GM19099 (cell line): Measurements from ENCODE around the gene RAB9B.

Experiments used
- POLR2A ChIP-seq: IDR thresholded peaks from 3 replicates; pipeline ENCODE4 v1.6.1; 2011; ENCODE audit warnings: low read depth; ENCODE audit not compliant: insufficient read length; ENCODE audit errors: extremely low read depth

RAB9B gene, protein sequence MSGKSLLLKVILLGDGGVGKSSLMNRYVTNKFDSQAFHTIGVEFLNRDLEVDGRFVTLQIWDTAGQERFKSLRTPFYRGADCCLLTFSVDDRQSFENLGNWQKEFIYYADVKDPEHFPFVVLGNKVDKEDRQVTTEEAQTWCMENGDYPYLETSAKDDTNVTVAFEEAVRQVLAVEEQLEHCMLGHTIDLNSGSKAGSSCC

DNA sequence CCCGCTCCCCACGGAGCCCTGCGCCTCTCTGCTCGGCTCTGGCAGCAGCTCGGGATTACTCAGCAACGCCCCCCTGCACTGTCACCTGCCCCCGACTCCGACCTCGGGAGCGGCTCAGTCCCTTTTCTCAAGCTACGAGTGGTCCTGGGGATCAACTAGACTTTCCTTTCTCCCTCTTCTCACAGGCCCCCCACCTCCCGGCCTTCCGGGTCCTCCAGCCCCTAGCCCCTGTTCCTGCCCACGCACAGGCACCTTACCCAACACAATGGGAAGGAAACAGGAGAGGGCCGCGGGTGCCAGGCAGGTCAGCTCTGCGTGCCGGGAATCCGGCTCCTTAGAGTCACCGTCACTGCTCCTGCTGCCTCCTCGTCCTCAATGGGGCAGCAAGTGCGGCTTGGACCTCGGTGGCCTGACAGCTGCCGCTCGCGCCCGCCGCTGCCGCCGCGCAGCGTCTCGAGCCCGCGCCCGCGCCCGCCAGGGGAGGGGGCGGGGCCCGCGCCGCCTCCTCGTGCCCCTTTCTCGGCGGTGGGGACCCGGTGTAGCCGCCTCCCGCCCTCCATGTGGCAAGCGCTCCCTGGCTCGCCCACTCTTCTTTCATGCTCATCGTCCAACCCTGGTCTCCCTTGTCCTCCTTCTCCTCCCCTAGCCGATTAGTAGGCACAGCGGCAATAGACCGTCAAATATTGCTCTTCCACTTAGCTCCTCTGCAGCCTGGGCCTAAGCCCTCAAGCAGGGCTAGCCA is at the start of gene RAB9B:
Gene RAB9B (minus strand): TSS at position 455 of the 742 bp plus-strand sequence. CDS start 6,473 bp downstream, outside the sequence.
- TF ChIP-seq POLR2A: no peak

DNA sequence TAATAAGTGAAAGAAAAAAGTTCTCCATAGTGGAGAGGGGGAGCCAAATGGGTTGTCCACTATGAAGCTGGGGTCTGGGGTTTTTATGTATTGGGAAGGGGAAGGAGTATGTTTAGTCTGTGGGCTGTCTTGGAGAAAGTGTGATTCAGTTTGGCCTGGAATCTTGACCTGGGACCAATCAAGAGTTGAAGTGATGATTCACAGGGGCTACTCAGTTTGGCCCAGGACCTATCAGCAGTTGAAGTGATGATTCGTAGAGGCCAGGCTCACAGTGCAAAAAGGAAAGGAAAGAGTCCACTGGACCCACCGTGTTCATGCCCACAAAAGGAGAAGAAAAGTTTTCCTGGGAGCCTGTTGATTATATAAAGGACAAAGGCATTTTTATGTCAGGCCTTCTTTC is 47.3 kb upstream of the RAB9B start:
- no peak for TF ChIP-seq POLR2A

DNA sequence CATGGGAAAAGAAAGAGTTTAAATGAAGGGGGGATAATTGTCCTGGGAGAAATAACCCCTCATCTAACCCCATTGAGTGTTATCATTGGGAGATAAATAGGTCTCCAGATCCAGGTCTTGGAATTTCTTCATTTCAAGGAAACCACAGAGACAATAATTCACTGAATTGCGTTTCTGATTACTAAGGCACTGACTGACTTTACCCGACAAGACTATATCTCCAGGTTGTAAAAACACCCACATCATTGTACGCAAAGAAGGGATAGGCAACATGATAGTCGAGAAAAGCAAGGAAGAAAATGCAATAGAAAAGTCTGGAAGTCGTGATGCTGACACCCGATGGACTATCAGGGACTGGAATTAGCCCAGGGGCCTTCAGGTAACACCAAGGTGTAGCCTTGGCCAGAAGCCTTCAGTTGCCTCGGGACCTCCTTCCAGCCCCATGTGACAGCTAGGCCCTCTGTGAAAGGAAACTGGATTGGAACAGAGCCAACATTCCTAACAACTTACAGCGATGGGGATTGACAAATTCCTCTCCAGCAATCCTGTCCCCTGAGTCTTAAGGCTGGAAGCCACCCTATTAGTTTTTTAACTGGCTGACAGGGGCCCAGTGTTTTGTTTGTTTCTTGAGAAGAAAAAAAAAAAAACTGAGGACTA is 46.5 kb upstream of the RAB9B start:
- no peak for TF ChIP-seq POLR2A

DNA sequence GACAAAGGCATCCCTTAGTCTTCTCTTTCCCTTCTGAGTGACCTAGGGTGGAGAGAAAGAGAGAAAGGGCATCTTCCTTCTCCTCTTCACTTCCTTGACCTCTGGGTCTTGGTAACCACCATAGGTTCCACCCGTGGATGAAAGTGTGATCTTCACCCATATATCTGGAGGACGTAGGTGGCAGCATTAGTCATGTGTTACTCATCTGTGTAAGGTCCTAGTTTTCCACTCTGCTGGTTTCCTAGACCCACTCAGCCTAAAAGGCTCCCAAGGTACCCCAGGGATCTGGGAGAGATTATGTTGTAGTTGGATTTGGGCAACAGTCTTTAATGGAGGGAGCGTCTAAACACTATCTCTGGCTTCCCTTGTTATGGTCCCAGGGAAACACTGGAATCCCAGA is 45.5 kb upstream of the RAB9B start:
- no peak for TF ChIP-seq POLR2A

DNA sequence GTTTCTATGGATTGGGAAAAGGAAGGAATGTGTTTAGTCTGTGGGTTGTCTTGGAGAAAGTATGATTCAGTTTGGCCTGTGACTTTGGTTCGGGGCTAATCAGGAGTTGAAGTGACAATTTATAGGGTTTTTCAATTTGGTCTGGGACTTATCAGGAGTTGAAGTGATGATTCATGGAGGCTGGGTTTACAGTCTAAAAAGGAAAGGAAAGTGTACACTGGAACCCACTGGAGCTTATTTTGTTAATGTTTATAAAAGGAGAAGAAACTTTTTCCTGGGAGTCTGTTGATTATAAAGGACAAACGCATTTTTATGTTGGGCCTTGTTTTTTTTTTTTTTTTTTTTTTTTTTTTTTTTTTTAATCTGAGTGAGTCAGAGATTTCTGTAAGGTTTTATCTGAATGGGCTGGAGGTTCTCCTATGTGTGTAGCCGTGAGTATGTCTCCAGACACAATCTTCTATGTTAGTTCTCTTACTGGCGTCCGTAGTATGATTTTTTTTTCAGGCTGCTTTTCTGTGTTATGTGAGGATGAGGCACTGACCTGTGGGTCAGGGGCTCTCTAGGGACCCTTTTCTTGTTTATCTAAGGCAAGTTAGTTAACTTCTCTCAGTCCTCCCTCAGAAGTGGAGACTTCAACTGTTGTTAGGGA is 33.0 kb upstream of the RAB9B start:
- TF ChIP-seq POLR2A: no peak

DNA sequence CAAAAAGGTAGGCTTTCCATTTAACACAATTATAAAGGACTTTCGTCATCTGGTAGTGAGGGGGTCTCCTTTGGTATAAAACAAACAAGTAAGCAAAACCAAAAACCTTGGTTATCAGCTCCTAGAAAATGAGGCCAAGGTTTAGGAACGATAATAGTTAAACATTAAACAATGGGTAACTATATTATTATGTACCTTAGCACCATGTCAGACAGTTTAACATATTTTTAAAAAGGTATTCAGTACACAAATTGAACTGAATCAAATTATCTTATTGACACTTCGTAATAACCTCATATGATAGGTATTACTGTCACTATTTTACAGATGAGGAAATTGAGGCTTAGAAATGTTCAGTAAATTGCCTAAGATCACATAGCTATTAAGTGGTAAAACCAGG is 32.1 kb upstream of the RAB9B start:
- no peak for TF ChIP-seq POLR2A

DNA sequence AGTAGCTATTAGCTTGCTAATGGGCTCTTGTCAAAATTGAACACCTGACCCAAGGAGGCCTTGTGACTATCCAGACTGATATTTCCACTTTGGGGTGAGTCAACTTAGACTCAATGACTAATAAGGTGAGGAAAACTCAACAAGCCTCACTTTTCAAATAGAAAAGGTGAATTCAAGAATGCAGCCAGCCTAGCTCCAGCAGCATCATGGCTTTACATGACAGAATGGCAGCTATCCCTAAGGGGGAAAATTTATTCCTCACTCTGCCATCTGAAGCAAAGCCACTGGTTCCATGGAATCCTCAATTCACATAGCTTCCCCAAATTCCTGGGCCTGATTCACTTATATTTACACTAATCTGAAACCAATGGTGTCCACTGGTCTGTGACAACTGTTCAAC is 29.1 kb upstream of the RAB9B start:
- no peak for TF ChIP-seq POLR2A

DNA sequence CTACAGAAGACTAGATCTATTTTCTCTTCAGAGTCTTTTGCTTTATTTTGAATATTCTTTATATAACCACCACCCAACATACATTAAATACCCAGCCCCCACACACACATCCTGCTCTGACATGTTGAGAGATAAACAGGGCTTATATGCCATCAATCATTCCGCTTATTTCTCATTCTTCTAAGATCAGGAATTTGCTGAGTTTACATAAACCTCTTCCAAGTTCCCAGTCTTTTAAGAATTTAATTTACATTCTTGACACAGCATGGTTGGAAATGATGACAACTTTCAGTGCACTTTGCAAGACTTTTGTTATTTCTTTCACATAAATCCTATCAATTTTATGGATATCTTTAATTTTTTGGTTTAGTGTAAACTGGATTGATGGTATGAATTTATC is 17.5 kb upstream of the RAB9B start:
- no peak for TF ChIP-seq POLR2A

DNA sequence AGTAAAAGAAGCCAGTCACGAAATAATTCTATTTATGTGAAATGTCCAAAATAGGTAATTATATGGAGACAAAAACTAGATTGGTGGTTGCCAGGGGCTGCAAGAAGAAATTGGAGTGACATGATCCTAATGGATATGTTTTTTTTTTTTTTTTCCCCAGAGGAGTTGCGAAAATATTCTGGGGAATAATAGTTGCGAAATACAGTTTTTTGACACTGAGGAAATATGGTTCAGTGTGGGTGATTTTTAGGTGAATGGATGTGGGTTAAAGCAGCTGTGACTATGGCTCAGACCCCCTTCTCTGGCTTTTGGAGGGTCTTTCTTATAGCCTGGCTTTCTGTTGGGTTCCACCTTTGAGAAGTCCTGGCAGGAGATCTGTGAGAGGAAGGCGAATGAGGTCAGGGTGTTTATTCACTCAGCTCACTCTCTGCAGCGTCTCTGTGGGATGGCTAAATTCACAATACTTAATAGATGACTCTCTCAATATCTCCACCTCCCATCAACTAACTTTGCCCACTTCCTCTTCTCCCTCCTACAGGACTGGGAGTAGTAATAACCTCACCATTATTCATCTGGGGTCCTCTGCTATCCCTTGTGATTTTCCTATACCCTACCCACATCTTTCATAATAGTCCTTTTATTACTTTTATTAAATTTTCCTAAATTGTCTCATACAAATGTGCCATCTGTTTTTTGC is 15.3 kb upstream of the RAB9B start:
- TF ChIP-seq POLR2A: no peak

DNA sequence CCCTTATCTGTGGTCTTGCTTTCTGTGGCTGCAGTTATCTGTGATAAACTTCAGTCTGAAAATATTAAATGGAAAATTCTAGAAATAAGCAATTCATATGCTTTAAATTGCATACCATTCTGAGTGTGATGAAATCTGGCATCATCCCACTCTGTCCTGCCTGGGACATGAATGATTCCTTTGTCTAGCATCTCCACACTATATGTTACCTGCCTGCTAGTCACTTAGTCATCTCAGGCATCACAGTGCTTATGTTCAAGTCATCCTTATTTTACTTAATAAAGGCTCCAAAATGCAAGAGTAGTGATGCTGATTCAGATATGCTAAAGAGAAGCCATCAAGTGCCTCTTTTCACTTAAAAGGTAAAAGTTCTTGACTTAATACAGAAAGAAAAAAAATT is 14.3 kb upstream of the RAB9B start:
- TF ChIP-seq POLR2A: no peak

DNA sequence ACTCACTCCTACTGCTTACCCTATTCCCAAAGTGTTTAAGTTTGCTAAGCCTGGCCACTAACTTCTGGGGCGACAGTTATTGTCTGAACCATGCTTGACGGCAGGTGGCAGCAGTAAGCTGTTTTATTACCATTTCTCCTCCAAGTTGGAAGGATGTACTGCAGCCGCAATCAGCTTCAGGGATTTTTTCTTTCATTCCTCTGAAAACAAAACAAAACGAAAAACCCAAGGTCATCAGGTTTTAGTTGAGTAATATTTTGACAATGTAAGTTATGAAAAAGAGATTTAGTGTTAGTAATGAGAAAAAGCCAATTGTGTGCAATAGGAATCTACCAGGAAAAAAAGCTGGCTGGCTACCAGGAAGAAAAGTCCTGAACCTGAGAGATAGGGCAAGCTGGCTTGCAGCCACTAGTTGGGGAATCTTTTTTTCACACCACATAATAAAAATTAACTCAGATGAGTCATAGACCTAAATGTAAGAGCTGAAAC is 13.2 kb upstream of the RAB9B start:
- TF ChIP-seq POLR2A: no peak

DNA sequence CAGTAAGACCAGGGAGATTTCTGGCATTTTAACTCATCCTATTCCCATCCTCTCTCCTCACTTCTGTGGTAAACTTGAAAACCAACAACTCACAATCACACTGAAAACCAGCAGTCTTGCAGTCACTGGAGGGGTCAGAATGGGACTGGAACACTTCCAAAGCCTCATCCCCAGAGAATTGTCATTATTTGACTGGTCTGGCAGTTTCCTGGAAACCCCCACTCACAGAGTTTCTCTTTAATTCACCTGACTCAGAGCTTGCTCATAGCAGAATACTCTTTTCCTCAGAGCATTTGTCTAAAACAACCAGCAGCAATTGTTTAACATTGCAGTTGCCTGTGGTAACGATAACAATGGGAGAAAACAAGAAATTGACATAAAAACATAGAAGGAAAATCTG is 7.3 kb upstream of the RAB9B start:
- TF ChIP-seq POLR2A: no peak

DNA sequence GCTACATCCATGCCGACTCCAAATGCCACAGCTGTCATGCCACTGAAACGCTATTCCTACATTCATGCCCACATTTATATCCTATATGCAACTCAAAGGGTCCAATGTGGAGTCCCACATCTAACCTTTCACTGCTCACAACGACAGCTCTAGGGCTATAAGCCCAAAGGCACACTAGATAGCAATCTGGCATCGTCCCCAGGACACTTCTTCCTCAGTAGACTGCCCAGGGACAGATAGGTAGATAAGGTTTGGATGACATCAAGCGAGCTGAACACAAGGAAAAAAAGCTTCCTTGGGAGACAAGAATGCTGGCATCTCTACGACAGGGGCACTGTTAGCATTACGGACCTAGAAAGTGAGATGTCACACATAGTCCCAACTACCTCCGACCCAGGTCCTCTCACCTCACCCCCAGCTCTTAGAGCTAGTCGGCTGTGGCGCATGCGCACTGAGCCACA is 685 bp downstream of the RAB9B start:
- TF ChIP-seq POLR2A: no peak

DNA sequence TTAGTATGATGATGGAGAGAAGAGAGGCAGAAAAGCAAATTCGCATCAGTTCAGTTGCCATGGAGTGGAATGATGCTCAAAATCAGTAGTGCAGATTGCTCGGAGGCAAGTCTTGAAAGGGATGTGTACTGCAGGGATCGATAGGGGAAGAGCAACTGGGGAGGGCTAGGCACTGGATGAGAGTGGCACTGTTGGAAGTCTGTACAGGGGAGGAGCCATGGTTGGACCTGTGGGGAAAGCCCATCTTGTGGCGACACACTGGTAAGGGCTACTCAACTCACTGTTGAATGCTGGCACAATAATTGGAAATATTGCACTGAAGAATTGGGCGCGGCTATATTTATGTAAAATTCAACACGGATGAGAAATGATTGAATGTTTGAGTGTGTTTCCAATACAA is 1.2 kb downstream of the RAB9B start:
- no peak for TF ChIP-seq POLR2A

DNA sequence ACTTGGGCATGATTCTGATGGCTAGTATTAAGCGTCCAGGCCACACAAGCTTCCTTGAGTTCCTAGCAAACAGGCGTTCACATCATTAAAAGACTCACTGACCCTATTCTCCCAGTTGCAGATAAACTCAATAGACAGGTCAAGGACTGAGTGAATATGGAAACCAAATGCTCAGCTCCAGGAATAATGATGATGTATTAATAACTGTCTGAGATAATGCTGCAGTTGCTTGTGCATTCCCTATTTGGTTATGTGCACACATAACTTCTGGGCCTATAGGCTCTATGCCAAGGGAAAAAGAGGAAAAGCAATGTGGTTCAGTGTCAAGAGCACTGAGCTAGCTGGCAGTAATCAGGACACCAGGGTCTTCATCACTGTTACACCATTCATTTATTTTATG is 3.5 kb downstream of the RAB9B start:
- TF ChIP-seq POLR2A: no peak
